Measurements from ENCODE around the gene LRRN3.

DNA sequence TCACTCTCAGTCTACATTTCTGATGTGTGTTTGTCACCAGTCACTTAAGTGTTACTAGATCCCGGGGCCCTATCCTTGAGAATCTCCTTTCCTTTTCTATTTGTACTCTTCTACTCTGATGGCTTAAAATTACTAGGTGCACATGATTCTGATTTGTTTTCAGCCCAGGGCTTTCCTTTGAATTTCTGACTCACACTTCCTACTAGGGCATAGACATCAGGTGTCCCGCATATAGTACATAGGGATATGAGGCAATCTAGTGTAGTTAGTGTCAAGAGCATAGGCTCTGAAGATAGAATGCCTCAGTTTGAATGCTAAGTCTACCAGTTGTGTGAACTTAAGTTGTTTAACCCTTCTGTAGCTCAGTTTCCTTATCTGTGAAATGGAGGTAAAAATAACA lies 49.4 kb upstream of the LRRN3 start:
- TF ChIP-seq, protein P1, sequence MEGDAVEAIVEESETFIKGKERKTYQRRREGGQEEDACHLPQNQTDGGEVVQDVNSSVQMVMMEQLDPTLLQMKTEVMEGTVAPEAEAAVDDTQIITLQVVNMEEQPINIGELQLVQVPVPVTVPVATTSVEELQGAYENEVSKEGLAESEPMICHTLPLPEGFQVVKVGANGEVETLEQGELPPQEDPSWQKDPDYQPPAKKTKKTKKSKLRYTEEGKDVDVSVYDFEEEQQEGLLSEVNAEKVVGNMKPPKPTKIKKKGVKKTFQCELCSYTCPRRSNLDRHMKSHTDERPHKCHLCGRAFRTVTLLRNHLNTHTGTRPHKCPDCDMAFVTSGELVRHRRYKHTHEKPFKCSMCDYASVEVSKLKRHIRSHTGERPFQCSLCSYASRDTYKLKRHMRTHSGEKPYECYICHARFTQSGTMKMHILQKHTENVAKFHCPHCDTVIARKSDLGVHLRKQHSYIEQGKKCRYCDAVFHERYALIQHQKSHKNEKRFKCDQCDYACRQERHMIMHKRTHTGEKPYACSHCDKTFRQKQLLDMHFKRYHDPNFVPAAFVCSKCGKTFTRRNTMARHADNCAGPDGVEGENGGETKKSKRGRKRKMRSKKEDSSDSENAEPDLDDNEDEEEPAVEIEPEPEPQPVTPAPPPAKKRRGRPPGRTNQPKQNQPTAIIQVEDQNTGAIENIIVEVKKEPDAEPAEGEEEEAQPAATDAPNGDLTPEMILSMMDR (IDR thresholded peaks at IDR 0.05; ENCODE audit: poor library complexity): no peak
- TF ChIP-seq EZH2 (IDR thresholded peaks at IDR 0.05; ENCODE audit: borderline replicate concordance) (no peak), EZH2phosphoT487 (IDR thresholded peaks at IDR 0.05; ENCODE audit: low read depth, severe bottlenecking, unreplicated experiment) (no peak)

Data from hepatocyte (in vitro differentiated cells).